ACC112 (cell line): ENCODE data around the gene IARS2.

ENCODE experiments used
- H2AFZ ChIP-seq: fragments of 200-600 bp; sonication (generic); one replicate; pipeline ENCODE4 v1.6.0; 2017; ENCODE audit warnings: antibody characterized with exemption, low read length; ENCODE audit not compliant: unreplicated experiment
- H3K27ac ChIP-seq: fragments of 200-600 bp; sonication (generic); 2 replicates; pipeline ENCODE4 v1.5.1; 2014; ENCODE audit warnings: low read depth, mild to moderate bottlenecking, antibody characterized with exemption, low read length, moderate library complexity
- H3K27me3 ChIP-seq: fragments of 200-600 bp; sonication (generic); 2 replicates; pipeline ENCODE4 v1.6.1; 2014; ENCODE audit warnings: mild to moderate bottlenecking, antibody characterized with exemption, low read length, moderate library complexity, mixed read lengths; ENCODE audit not compliant: insufficient read depth
- H3K36me3 ChIP-seq: fragments of 200-600 bp; sonication (generic); 2 replicates; pipeline ENCODE4 v1.6.1; 2016; ENCODE audit warnings: mild to moderate bottlenecking, antibody characterized with exemption, low read length, moderate library complexity, mixed read lengths; ENCODE audit not compliant: insufficient read depth
- H3K4me1 ChIP-seq: fragments of 200-600 bp; sonication (generic); one replicate; pipeline ENCODE4 v1.6.1; 2016; ENCODE audit warnings: low read length, mixed read lengths; ENCODE audit not compliant: insufficient read depth, unreplicated experiment, control insufficient read depth
- H3K4me3 ChIP-seq: fragments of 200-600 bp; sonication (generic); 2 replicates; pipeline ENCODE4 v1.5.1; 2014; ENCODE audit warnings: mild to moderate bottlenecking, low read depth, low read length
- H3K79me2 ChIP-seq: fragments of 200-600 bp; sonication (generic); one replicate; pipeline ENCODE4 v1.6.0; 2016; ENCODE audit warnings: low read length; ENCODE audit not compliant: control insufficient read depth, unreplicated experiment, insufficient read depth

The IARS2 gene

GRCh38 chr1:220195701-220196100 lies 101.8 kb downstream of the IARS2 start:
- no peaks in the 10 kb centered on the region for H3K27me3 ChIP-seq
- peaks cover 12% of the 10 kb centered on the region for H3K4me1 ChIP-seq
- H3K79me2 ChIP-seq = no peaks in the 10 kb centered on the region
- H3K4me3 ChIP-seq = no peak overlapping the region
- no peak overlapping the region for H2AFZ ChIP-seq
- no peak overlapping the region for H3K27ac ChIP-seq
- peaks cover 30% of the 10 kb centered on the region for H3K36me3 ChIP-seq
